ENCODE results near the gene INF2. TPM values are rescaled to one million over a fixed set of nuclear protein-coding genes. Genes with fewer than 3 reads are reported as not detected.
A peak's percentile ranks its signal among the peaks of the same experiment; 100 is the strongest.

Gene INF2
- total RNA-seq, 1 donor from 2014 or later = 69.2 TPM

- peak overlapping the region; percentile 96 for H3K27ac Mint-ChIP-seq
- H3K4me3 Mint-ChIP-seq (ENCODE audit: low read depth) = peak overlapping the region; percentile 72
Measured at GRCh38 chr14:104678901-104679705, 10.3 kb upstream of the INF2 start.

GRCh38 chr14:104680056-104680805, 9.2 kb upstream of the INF2 start:
- TF ChIP-seq CTCF (IDR thresholded peaks at IDR 0.05; ENCODE audit: unreplicated experiment) = no peak
- Mint-ChIP-seq H3K9me3 (ENCODE audit: low read depth) (no peaks in the 10 kb centered on the region), H3K4me3 (ENCODE audit: low read depth) (peak overlapping the region; percentile 33), H3K27ac (peak overlapping the region; percentile 87), H3K36me3 (ENCODE audit: insufficient read depth) (no peaks in the 10 kb centered on the region), H3K4me1 (ENCODE audit: low read depth) (peaks cover 41% of the 10 kb centered on the region), H3K27me3 (peaks cover 4% of the 10 kb centered on the region)
- DNase-seq (ENCODE audit: low spot score, unreplicated experiment) = no peak

More at GRCh38 chr14:104678901-104679705, 10.3 kb upstream of the INF2 start:
- Mint-ChIP-seq H3K9me3 (ENCODE audit: low read depth) (no peaks in the 10 kb centered on the region), H3K36me3 (ENCODE audit: insufficient read depth) (no peaks in the 10 kb centered on the region), H3K27me3 (peaks cover 4% of the 10 kb centered on the region), H3K4me1 (ENCODE audit: low read depth) (peaks cover 41% of the 10 kb centered on the region)
- no peak for DNase-seq (ENCODE audit: low spot score, unreplicated experiment)
- no peak for TF ChIP-seq CTCF (IDR thresholded peaks at IDR 0.05; ENCODE audit: unreplicated experiment)

GRCh38 chr14:104680806-104681688, 8.4 kb upstream of the INF2 start:
- peaks cover 4% of the 10 kb centered on the region for H3K27me3 Mint-ChIP-seq
- H3K27ac Mint-ChIP-seq = peak overlapping the region; percentile 71
- no peaks in the 10 kb centered on the region for H3K9me3 Mint-ChIP-seq (ENCODE audit: low read depth)
- peak; percentile 26 for TF ChIP-seq CTCF (IDR thresholded peaks at IDR 0.05; ENCODE audit: unreplicated experiment)
- H3K4me3 Mint-ChIP-seq (ENCODE audit: low read depth) = no peak overlapping the region
- peaks cover 41% of the 10 kb centered on the region for H3K4me1 Mint-ChIP-seq (ENCODE audit: low read depth)
- no peak for DNase-seq (ENCODE audit: low spot score, unreplicated experiment)
- H3K36me3 Mint-ChIP-seq (ENCODE audit: insufficient read depth) = no peaks in the 10 kb centered on the region

- Mint-ChIP-seq H3K4me1 (ENCODE audit: low read depth) (peaks cover 40% of the 10 kb centered on the region), H3K9me3 (ENCODE audit: low read depth) (no peaks in the 10 kb centered on the region), H3K27ac (no peak overlapping the region), H3K36me3 (ENCODE audit: insufficient read depth) (no peaks in the 10 kb centered on the region), H3K4me3 (ENCODE audit: low read depth) (no peak overlapping the region), H3K27me3 (peaks cover 4% of the 10 kb centered on the region)
- no peak for DNase-seq (ENCODE audit: low spot score, unreplicated experiment)
- TF ChIP-seq CTCF (IDR thresholded peaks at IDR 0.05; ENCODE audit: unreplicated experiment) = no peak
Measured at GRCh38 chr14:104681689-104682074, 7.7 kb upstream of the INF2 start.
